GM12873 (cell line): ENCODE results near the gene TMEM92.

Source experiments
- CTCF ChIP-seq: IDR thresholded peaks from 2 replicates; pipeline ENCODE4 v1.5.1; 2012; ENCODE audit warnings: low read depth, mild to moderate bottlenecking, moderate library complexity, low read length, control low read depth; ENCODE audit not compliant: insufficient read depth; ENCODE audit errors: missing control alignments

Gene TMEM92

GRCh38 chr17:50264263-50265113 is 9.8 kb upstream of the TMEM92 start:
- TF ChIP-seq CTCF, result no peak

- TF ChIP-seq CTCF, result no peak
Observed at GRCh38 chr17:50265212-50265611, 9.1 kb upstream of the TMEM92 start.

- no peak for TF ChIP-seq CTCF
Observed at GRCh38 chr17:50265690-50266315, 8.5 kb upstream of the TMEM92 start.

GRCh38 chr17:50266384-50267073 is 7.7 kb upstream of the TMEM92 start:
- no peak for TF ChIP-seq CTCF

GRCh38 chr17:50267074-50267841 is 7.0 kb upstream of the TMEM92 start:
- TF ChIP-seq CTCF, result no peak

GRCh38 chr17:50268026-50268425 is 6.2 kb upstream of the TMEM92 start:
- TF ChIP-seq CTCF, result no peak
